Esophagus squamous epithelium (tissue), 4 donors: ENCODE measurements around the gene UBA5.

ENCODE experiments used
- CTCF ChIP-seq, 6 experiments: fragments of 450-650 bp in 4 of 6; fragments of 200-600 bp in 2 of 6; sonication (generic) in 2 of 6; IDR thresholded peaks; one replicate each; pipeline ENCODE4 v1.5.1; 2016 to 2019; ENCODE audit warnings: antibody characterized with exemption in 6 of 6, mild to moderate bottlenecking in 4 of 6, moderate library complexity in 4 of 6
- POLR2A ChIP-seq, 4 donors: fragments of 450-650 bp; IDR thresholded peaks; one replicate each; pipeline ENCODE4 v1.6.1; 2017; ENCODE audit warnings: antibody characterized with exemption in 4 of 4, mild to moderate bottlenecking in 4 of 4, moderate library complexity in 3 of 4

- TF ChIP-seq CTCF (IDR thresholded peaks at IDR 0.05) (no peak), POLR2A (IDR thresholded peaks at IDR 0.05) (no peak)
These were observed 972 bp downstream of the UBA5 start for GRCh38 chr3:132661101-132661500.
